Activated naive CD4-positive, alpha-beta T cell treated with anti-CD3 and anti-CD28 coated beads, Interleukin-2, amount 10 ng/mL, durations not matched to agents 7 days and 5 days (primary cell): ENCODE measurements around the gene GDI1.
A peak's percentile ranks its signal among the peaks of the same experiment; 100 is the strongest.

Experiments used
- CTCF ChIA-PET: fragments of 350-600 bp; sonication (Branson Sonifier 250); formaldehyde crosslinking; loops from one replicate; lab custom pipeline; 2021; ENCODE audit warnings: antibody characterized with exemption; lab: Charles Lee
- DNase-seq: peaks from one replicate; pipeline ENCODE4 v3.0.0-alpha.2; 2020
- H3K27ac Mint-ChIP-seq: one replicate; pipeline ENCODE4 v1.8.0; 2021; ENCODE audit warnings: mild to moderate bottlenecking, moderate library complexity, mixed read lengths
- H3K27me3 Mint-ChIP-seq: one replicate; pipeline ENCODE4 v1.8.0; 2021; ENCODE audit warnings: mild to moderate bottlenecking, mixed read lengths
- H3K36me3 Mint-ChIP-seq: one replicate; pipeline ENCODE4 v1.8.0; 2021; ENCODE audit warnings: mixed read lengths
- H3K4me1 Mint-ChIP-seq: one replicate; pipeline ENCODE4 v1.8.0; 2021; ENCODE audit warnings: mixed read lengths
- H3K4me3 Mint-ChIP-seq: one replicate; pipeline ENCODE4 v1.8.0; 2021; ENCODE audit warnings: mild to moderate bottlenecking, moderate library complexity, mixed read lengths
- H3K9me3 Mint-ChIP-seq: one replicate; pipeline ENCODE4 v1.8.0; 2021; ENCODE audit warnings: mixed read lengths

Gene GDI1

DNA sequence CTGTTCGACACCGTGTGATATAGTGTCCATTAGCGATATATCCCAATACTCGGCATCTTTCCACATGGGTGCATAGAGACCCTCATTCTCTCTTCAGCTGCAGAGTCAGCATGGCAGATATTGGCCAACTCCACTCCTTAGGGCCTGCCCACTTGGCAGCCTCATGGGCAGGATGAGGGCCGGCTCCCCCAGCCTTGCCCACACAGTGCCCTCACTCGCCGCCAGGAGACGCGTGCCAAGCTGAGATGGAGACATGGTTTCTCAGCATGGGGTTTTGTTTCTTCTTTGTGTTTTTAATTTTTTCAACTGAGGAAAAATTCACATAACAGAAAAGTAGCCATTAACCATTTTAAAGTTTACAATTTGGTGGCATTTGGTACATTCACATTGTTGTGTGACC is 15.9 kb downstream of the GDI1 start:
- Mint-ChIP-seq H3K4me1 (peaks cover 5% of the 10 kb centered on the region), H3K36me3 (peaks cover 13% of the 10 kb centered on the region), H3K4me3 (no peak overlapping the region), H3K27me3 (no peaks in the 10 kb centered on the region), H3K27ac (peak overlapping the region; percentile 42), H3K9me3 (no peaks in the 10 kb centered on the region)
- CTCF ChIA-PET: no interaction called here
- no peak for DNase-seq

- peaks cover 16% of the 10 kb centered on the region for H3K4me1 Mint-ChIP-seq
- peak overlapping the region; percentile 83 for H3K4me3 Mint-ChIP-seq
- CTCF ChIA-PET: no interaction called here
- H3K36me3 Mint-ChIP-seq: peaks cover 8% of the 10 kb centered on the region
- no peaks in the 10 kb centered on the region for H3K9me3 Mint-ChIP-seq
- no peaks in the 10 kb centered on the region for H3K27me3 Mint-ChIP-seq
- DNase-seq: peak; percentile 73
- H3K27ac Mint-ChIP-seq: peak overlapping the region; percentile 91
Observed at GRCh38 chrX:154457491-154458115, 20.6 kb downstream of the GDI1 start.

DNA sequence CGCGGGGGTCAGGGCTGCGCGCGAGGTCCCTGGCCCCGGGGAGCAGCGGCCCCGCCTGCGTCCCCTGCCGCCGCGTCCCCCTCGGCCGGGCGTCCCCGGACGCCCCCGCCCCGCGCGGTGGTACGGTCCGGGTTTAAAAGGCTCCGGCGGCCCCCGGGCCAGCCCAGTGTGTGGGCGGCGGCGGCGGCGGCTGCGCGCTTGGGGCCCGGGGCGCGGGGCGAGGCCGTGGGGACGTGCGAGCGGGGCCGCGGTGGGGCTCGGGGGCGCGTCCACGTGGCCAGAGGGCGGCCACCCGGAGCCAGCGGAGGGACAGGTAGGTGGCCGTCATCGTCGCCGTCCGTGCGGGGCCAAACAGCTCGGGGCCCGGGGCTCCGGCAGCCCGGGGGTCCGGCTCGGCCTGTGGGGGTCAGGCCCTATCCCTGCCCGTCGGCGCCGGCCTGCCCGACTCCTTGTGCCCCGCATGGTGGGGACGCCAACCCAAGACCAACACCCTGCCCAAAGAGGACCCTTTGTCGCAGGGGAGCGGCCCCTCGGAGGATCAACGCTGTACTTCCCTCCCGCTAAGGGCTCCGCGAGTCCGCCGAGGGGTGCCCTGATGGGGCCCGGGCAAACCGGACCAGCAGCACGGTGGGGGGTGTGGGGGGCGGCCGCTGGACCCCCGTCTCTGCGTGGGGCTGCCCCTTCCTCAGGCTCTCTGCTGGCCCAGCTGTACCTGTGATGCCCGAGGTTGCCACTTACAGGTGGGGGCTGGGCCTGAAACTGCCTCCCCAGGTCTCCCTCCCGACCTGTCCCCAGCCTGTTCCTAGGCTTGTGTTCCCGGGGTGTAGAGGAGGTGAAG is 21.4 kb downstream of the GDI1 start, which contains the start of gene PLXNA3:
TSS of gene PLXNA3 (plus strand) at position 166 of the 838 bp plus-strand sequence. CDS start 1,903 bp downstream, outside the sequence.
- H3K27me3 Mint-ChIP-seq: no peaks in the 10 kb centered on the region
- H3K27ac Mint-ChIP-seq: peak within 1 kb of the TSS; percentile 91
- DNase-seq: peak; percentile 66
- peaks cover 16% of the 10 kb centered on the region for H3K4me1 Mint-ChIP-seq
- CTCF ChIA-PET: interaction anchor here (1.1 kb wide), 1 partner anchor 28 kb away, joined by 3 read pairs; the partner anchor contains the start of gene UBL4A
- peaks cover 8% of the 10 kb centered on the region for H3K36me3 Mint-ChIP-seq
- peak within 1 kb of the TSS; percentile 83 for H3K4me3 Mint-ChIP-seq
- no peaks in the 10 kb centered on the region for H3K9me3 Mint-ChIP-seq

DNA sequence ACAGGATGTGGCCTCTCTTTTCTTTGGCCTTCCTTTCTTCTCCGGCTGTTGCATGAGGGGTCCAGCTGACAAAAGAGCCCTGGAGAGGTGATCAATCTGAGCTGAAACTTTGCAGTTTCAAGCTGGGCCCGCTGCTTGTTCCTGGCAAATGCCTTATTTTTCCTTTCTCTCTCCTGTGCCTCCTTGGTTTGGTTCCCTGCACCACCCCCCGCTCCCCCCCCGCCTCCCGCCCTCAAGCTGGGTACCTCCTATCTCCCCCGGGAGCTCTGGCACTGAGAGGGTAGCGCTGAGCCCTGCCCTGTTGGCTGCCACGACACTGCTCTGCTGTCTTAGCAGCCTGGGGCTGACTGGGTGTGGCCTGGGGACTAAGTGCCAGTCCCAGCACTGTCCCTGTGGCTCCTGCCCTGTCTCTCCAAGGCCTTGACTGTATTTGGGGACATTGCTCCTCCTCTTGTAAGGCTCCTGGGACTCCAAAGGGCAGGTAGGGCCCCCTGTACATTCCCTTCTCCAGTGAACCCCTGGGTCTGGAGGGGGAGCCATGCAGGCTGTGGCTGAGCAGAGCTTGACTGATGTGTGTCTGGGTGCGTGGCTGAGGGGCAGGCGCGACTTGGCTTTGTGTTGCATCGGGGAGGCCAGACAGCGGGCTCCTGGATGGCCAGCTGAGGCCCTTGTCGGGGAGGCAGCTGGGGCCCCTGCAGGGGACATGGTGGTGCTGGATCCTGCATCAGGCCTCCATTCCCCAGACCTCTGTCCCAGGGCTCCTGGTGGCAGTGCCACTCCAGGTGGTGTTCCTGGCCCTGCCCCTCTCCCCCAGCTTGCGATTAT is 22.2 kb downstream of the GDI1 start:
- H3K27me3 Mint-ChIP-seq: no peaks in the 10 kb centered on the region
- H3K4me1 Mint-ChIP-seq: peaks cover 16% of the 10 kb centered on the region
- H3K36me3 Mint-ChIP-seq: peaks cover 8% of the 10 kb centered on the region
- CTCF ChIA-PET: interaction anchor here (1.1 kb wide), 1 partner anchor 27 kb away, joined by 3 read pairs; the partner anchor contains the start of gene UBL4A
- peak overlapping the region; percentile 87 for H3K27ac Mint-ChIP-seq
- H3K4me3 Mint-ChIP-seq: peak overlapping the region; percentile 79
- no peaks in the 10 kb centered on the region for H3K9me3 Mint-ChIP-seq
- peak; percentile 45 for DNase-seq

DNA sequence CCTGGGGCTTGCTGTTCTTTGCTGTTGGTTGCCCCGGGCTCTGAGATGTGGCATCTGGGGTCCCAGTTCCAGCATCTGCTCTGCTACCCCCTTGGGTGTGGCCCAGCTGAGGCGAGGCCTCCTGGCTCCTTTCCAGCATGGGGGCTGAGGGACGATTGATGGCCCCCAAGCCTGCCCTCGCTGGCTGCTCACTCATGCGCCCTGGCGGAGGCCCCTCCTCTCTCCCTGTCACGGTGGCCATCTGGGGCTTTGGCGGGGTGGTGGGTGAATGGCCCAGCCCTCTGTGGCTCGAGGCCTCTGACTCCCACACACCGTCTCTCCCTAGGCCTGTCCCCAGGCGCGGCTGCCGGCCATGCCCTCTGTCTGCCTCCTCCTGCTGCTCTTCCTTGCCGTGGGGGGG is 22.9 kb downstream of the GDI1 start:
- peaks cover 16% of the 10 kb centered on the region for H3K4me1 Mint-ChIP-seq
- H3K27ac Mint-ChIP-seq: no peak overlapping the region
- DNase-seq: no peak
- no peaks in the 10 kb centered on the region for H3K27me3 Mint-ChIP-seq
- H3K36me3 Mint-ChIP-seq: peaks cover 5% of the 10 kb centered on the region
- H3K4me3 Mint-ChIP-seq: no peak overlapping the region
- CTCF ChIA-PET: interaction anchor here (1.1 kb wide), 1 partner anchor 27 kb away, joined by 3 read pairs; the partner anchor contains the start of gene UBL4A
- H3K9me3 Mint-ChIP-seq: no peaks in the 10 kb centered on the region

DNA sequence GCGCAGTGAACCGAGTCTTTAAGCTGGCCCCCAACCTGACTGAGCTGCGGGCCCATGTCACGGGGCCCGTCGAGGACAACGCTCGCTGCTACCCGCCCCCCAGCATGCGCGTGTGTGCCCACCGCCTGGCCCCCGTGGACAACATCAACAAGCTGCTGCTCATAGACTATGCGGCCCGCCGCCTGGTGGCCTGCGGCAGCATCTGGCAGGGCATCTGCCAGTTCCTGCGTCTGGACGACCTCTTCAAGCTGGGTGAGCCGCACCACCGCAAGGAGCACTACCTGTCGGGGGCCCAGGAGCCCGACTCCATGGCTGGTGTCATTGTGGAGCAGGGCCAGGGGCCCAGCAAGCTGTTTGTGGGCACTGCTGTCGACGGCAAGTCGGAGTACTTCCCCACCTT is 23.4 kb downstream of the GDI1 start:
- Mint-ChIP-seq H3K4me3 (no peak overlapping the region), H3K27ac (no peak overlapping the region), H3K4me1 (peaks cover 16% of the 10 kb centered on the region), H3K36me3 (peaks cover 5% of the 10 kb centered on the region), H3K9me3 (no peaks in the 10 kb centered on the region), H3K27me3 (no peaks in the 10 kb centered on the region)
- DNase-seq: no peak
- CTCF ChIA-PET: no interaction called here

- H3K4me1 Mint-ChIP-seq: peaks cover 12% of the 10 kb centered on the region
- H3K27me3 Mint-ChIP-seq: no peaks in the 10 kb centered on the region
- H3K27ac Mint-ChIP-seq: no peak overlapping the region
- H3K36me3 Mint-ChIP-seq: peaks cover 5% of the 10 kb centered on the region
- no peaks in the 10 kb centered on the region for H3K9me3 Mint-ChIP-seq
- DNase-seq: no peak
- CTCF ChIA-PET: no interaction called here
- no peak overlapping the region for H3K4me3 Mint-ChIP-seq
Observed at GRCh38 chrX:154462396-154462795, 25.4 kb downstream of the GDI1 start.

GRCh38 chrX:154463611-154464220 is 26.8 kb downstream of the GDI1 start:
- no peak overlapping the region for H3K27ac Mint-ChIP-seq
- H3K4me1 Mint-ChIP-seq: peaks cover 11% of the 10 kb centered on the region
- DNase-seq: no peak
- CTCF ChIA-PET: no interaction called here
- H3K36me3 Mint-ChIP-seq: peaks cover 5% of the 10 kb centered on the region
- H3K27me3 Mint-ChIP-seq: no peaks in the 10 kb centered on the region
- no peak overlapping the region for H3K4me3 Mint-ChIP-seq
- no peaks in the 10 kb centered on the region for H3K9me3 Mint-ChIP-seq

DNA sequence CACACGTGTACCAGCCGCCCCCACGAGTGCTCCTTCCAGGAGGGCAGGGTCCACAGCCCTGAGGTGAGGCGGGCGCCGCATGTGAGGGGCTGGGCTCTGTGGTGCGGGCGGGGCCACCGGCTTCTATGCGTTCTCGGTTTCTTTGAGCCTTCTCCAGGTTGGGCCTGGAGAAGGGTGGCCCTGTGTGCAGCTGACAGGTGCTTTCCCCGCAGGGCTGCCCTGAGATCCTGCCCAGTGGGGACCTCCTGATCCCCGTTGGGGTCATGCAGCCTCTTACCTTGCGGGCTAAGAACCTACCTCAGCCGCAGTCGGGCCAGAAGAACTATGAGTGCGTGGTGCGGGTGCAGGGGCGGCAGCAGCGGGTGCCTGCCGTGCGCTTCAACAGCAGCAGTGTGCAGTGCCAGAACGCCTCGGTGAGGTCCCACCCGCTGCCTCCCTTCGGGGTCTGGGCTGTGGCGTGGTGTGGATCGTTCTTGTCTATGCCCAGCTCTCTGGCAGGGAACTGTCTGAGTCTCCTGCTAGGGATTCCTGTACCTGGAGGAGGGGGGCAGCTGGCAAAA is 27.9 kb downstream of the GDI1 start:
- H3K27me3 Mint-ChIP-seq: no peaks in the 10 kb centered on the region
- no peak overlapping the region for H3K4me3 Mint-ChIP-seq
- H3K36me3 Mint-ChIP-seq: peaks cover 5% of the 10 kb centered on the region
- peaks cover 6% of the 10 kb centered on the region for H3K4me1 Mint-ChIP-seq
- DNase-seq: no peak
- CTCF ChIA-PET: no interaction called here
- H3K27ac Mint-ChIP-seq: no peak overlapping the region
- H3K9me3 Mint-ChIP-seq: no peaks in the 10 kb centered on the region

GRCh38 chrX:154465601-154466000 is 28.6 kb downstream of the GDI1 start:
- no peak overlapping the region for H3K27ac Mint-ChIP-seq
- no peak overlapping the region for H3K4me3 Mint-ChIP-seq

DNA sequence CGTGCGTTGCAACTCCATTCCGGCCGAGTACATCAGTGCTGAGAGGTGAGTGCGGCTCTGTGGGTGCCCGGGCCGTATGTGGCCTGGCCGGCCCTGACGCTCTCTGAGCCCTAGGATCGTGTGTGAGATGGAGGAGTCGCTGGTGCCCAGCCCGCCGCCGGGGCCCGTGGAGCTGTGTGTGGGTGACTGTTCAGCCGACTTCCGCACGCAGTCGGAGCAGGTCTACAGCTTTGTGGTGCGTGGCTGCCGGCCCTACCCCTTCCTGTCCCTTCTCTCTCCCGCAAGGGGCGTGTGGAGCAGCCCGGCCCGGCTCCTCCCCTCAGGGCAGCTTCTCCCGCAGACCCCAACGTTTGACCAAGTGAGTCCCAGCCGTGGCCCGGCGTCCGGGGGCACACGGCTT is 29.1 kb downstream of the GDI1 start:
- Mint-ChIP-seq H3K4me3 (no peak overlapping the region), H3K36me3 (peaks cover 6% of the 10 kb centered on the region), H3K27ac (no peak overlapping the region), H3K4me1 (peaks cover 3% of the 10 kb centered on the region), H3K27me3 (no peaks in the 10 kb centered on the region), H3K9me3 (no peaks in the 10 kb centered on the region)
- CTCF ChIA-PET: no interaction called here
- no peak for DNase-seq

More at GRCh38 chrX:154465601-154466000, 28.6 kb downstream of the GDI1 start:
- Mint-ChIP-seq H3K36me3 (peaks cover 5% of the 10 kb centered on the region), H3K27me3 (no peaks in the 10 kb centered on the region), H3K4me1 (peaks cover 3% of the 10 kb centered on the region), H3K9me3 (no peaks in the 10 kb centered on the region)
- DNase-seq: no peak
- CTCF ChIA-PET: no interaction called here

GRCh38 chrX:154466907-154467306 is 30.0 kb downstream of the GDI1 start:
- Mint-ChIP-seq H3K27me3 (no peaks in the 10 kb centered on the region), H3K27ac (no peak overlapping the region), H3K4me3 (no peak overlapping the region), H3K36me3 (peaks cover 1% of the 10 kb centered on the region), H3K4me1 (no peaks in the 10 kb centered on the region), H3K9me3 (no peaks in the 10 kb centered on the region)
- CTCF ChIA-PET: no interaction called here
- DNase-seq: no peak

GRCh38 chrX:154467556-154467955 is 30.6 kb downstream of the GDI1 start:
- no peak for DNase-seq
- no peaks in the 10 kb centered on the region for H3K9me3 Mint-ChIP-seq
- no peaks in the 10 kb centered on the region for H3K4me1 Mint-ChIP-seq
- H3K27me3 Mint-ChIP-seq: no peaks in the 10 kb centered on the region
- H3K4me3 Mint-ChIP-seq: no peak overlapping the region
- H3K36me3 Mint-ChIP-seq: peaks cover 3% of the 10 kb centered on the region
- H3K27ac Mint-ChIP-seq: no peak overlapping the region
- CTCF ChIA-PET: no interaction called here
